Fibroblast of pulmonary artery (primary cell): ENCODE results near the gene TMPRSS2.
"Not testable (repeated sequence)": the region's sequence is repeated elsewhere in the genome, so short reads cannot be mapped to it uniquely, and the experiment has no call there.

Experiments
- DNase-seq: peaks from one replicate; pipeline ENCODE4 v3.0.0-alpha.2; 2010; ENCODE audit warnings: low read depth
- H3K4me3 ChIP-seq: replicated peaks from 2 replicates; pipeline ENCODE4 v1.5.1; 2011; ENCODE audit warnings: low read depth, mild to moderate bottlenecking, control low read depth, low read length, moderate library complexity
- TF ChIP-seq, protein P1 (sequence below): IDR thresholded peaks from 2 replicates; pipeline ENCODE4 v1.5.1; 2011; ENCODE audit warnings: mild to moderate bottlenecking, control low read depth, low read length, inconsistent platforms; ENCODE audit errors: missing control alignments

TMPRSS2 gene

DNA sequence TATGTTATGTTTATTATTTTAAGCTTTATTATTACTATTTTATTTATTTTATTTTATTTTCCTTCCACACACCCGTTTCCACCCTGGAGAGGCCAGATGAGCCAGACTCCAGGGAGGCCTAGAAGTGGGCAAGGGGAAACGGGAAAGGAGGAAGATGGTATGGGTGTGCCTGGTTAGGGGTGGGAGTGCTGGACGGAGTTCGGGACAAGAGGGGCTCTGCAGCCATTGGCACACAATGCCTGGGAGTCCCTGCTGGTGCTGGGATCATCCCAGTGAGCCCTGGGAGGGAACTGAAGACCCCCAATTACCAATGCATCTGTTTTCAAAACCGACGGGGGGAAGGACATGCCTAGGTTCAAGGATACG, 82.4 kb downstream of the TMPRSS2 start:
- TF ChIP-seq, protein P1, sequence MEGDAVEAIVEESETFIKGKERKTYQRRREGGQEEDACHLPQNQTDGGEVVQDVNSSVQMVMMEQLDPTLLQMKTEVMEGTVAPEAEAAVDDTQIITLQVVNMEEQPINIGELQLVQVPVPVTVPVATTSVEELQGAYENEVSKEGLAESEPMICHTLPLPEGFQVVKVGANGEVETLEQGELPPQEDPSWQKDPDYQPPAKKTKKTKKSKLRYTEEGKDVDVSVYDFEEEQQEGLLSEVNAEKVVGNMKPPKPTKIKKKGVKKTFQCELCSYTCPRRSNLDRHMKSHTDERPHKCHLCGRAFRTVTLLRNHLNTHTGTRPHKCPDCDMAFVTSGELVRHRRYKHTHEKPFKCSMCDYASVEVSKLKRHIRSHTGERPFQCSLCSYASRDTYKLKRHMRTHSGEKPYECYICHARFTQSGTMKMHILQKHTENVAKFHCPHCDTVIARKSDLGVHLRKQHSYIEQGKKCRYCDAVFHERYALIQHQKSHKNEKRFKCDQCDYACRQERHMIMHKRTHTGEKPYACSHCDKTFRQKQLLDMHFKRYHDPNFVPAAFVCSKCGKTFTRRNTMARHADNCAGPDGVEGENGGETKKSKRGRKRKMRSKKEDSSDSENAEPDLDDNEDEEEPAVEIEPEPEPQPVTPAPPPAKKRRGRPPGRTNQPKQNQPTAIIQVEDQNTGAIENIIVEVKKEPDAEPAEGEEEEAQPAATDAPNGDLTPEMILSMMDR = no peak
- DNase-seq = no peak
- H3K4me3 ChIP-seq = peak overlapping the region; percentile 56

DNA sequence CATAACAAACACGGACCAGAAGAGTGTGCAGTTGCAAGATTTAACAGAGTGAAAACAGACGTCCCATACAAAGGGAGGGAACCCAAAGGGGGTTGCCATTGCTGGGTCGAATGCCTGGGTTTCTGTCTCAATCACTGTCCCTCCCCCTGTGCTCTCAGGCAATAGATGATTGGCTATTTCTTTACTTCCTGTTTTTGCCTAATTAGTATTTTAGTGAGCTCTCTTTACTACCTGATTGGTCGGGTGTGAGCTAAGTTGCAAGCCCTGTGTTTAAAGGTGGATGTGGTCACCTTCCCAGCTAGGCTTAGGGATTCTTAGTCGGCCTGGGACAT, 84.7 kb downstream of the TMPRSS2 start:
- H3K4me3 ChIP-seq, DNase-seq: not testable (repeated sequence)

DNA sequence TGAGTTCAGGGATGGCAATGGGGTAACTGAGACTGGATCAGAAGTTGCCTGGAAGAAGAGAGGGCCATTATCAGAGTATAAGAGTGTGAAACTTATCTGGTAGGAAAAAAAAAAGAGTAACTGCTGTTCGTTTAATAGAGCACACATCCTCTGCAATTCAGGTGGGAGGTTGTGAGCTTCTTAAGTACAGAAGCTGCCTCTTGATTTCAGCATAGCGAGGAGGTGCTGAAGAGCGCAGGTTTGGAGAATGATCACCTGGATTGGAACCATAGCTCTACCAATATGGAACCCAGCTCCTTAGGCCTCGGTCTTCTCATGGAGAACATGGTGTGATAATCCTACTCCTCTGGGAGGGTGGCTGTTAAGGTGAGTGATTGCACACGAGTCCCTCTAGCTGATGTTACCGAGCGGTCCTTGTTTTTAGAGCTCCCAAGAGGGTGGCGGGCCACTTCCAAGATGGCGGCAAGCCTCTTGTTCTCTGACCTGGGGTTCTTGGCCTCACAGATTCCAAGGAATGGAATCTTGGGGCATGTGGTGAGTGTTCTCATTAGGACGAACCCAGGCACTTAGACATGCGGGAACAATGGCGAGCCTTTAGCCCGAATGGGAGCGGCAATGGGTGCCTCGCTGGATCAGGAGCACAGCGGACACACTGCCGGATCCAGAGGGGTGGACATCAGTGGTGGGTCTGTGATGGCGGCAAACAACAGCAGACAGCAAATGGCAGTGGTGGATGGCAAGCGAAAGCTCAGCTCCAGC, 85.2 kb downstream of the TMPRSS2 start:
- TF ChIP-seq, protein P1 = no peak
- no peak for DNase-seq
- no peak overlapping the region for H3K4me3 ChIP-seq

DNA sequence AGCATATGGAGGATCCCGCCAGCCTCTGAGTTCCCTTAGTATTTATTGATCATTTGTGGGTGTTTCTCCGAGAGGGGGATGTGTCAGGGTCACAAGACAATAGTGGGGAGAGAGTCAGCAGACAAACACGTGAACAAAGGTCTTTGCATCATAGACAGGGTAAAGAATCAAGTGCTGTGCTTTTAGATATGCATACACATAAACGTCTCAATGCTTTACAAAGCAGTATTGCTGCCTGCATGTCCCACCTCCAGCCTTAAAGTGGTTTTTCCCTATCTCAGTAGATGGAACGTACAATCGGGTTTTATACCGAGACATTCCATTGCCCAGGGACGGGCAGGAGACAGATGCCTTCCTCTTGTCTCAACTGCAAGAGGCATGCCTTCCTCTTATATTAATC, 87.0 kb downstream of the TMPRSS2 start:
- not testable (repeated sequence) for DNase-seq
- peak overlapping the region; percentile 63 for H3K4me3 ChIP-seq

DNA sequence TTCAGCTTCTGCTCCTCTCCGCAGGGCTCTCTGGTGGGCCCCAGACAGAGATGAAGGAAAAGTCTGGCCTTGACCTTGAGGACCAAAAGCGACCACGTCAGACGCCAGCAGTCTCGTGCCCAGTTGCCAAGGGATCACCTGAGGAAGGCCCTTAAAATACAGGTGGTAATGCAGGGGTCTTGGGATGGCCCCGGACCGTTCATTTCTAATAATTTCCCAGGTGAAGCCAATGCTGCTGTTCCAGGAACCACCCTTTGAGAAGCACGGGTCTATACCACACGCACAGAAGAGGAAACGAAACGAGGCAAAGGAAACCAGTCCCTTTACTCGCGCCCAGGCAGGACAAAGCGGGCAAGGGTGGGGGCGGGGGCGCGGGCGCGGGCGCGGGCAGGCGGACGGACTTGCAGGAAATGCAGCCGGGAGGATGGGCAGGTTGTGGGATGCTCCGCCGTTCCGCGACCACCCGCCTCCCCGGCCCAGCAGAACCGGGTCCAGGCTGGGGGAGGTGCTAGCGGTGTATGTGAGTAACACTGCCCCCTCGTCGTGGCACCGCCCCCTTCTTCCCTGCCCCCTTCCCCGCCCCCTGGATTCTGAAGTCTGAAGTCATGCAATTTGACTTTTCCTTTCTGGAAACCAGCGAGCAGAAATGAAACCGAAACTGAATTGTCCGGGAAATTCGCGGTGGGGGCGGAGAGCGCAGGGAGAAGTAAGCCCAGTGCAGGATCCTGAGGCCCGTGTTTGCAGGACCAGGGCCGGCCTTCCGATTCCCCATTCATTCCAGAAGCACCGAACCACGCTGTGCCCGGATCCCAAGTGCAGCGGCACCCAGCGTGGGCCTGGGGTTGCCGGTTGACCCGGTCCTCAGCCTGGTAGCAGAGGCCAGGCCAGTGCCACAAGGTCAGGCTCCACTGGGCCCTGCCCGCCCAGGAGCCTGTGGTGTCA, 87.8 kb downstream of the TMPRSS2 start:
- H3K4me3 ChIP-seq = peak overlapping the region; percentile 63
- TF ChIP-seq, protein P1 = no peak
- peak; percentile 87 for DNase-seq

DNA sequence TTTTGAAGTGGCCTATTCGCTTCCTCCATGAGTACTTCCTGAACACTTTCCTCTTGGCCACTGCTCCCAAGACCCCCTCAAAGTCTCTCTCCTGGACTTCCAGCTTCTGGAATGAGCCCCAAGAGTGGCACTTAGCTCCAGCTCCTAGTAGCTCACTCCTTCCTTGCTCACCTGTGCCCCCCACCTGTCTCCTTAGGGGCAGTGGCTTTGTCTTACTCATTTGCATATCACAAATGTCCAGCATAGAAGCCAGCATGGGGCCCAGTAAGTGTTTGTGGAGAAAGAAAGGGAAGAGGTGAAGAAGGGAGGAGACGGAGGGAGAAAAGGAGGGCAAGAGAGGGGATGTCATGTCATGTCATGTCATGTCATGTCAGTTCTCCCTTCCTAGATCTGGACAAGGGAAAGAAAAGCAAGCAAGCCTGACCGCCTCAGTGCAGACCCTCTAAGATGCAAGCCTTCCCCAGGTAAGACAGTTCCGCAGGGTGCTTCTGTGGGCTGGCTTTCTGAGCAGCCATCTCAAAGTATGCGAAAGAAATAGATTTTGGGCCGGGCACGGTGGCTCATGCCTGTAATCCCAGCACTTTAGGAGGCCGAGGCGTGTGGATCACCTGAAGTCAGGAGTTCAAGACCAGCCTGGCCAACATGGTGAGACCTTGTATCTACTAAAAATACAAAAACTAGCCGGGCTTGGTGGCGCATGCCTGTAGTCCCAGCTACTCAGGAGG, 88.8 kb downstream of the TMPRSS2 start:
- DNase-seq = no peak
- H3K4me3 ChIP-seq = no peak overlapping the region
- TF ChIP-seq, protein P1 = no peak

DNA sequence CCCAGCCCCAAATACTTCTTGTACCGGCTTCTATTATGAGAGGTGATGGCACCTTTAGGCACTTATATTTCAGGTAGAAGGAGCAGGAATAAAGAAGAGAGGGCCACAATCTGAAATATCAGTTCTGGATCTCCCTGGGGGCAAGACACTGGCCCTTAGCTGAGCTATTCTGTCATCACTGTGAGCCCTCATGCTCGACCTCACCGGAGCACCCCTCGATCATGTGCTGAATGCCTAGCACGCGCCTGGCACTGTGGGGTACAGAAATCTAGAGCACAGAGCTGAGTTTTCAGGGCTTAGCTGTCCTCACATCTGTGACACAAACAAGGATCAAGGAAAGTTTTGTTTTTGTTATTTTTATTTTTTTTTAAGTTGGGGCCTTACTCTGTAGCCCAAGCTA, 89.6 kb downstream of the TMPRSS2 start:
- H3K4me3 ChIP-seq = no peak overlapping the region
- TF ChIP-seq, protein P1 = no peak
- DNase-seq = no peak

DNA sequence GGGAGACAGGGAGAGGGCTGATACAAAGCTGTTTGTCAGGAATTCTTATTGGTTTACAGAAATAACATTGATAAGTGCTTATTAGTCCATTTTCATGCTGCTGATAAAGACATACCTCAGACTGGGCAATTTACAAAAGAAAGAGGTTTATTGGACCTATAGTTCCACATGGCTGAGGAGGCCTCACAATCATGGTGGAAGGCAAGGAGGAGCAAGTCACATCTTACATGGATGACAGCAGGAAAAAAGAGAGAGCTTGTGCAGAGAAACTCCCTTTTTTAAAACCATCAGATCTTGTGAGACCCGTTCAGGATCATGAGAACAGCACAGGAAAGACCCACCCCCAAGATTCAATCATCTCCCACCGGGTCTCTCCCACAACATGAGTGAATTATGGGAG, 90.5 kb downstream of the TMPRSS2 start:
- not testable (repeated sequence) for DNase-seq, H3K4me3 ChIP-seq
